HEK293 (cell line): Measurements from ENCODE around the gene TCF7.

Source experiments
- CTCF ChIP-seq: fragments of 450-650 bp; formaldehyde crosslinking; IDR thresholded peaks from 2 replicates; pipeline ENCODE4 v1.5.1; 2016; ENCODE audit warnings: missing biosample characterization, missing genetic modification characterization
- TCF7L2 ChIP-seq: IDR thresholded peaks from 2 replicates; pipeline ENCODE4 v1.6.1; 2011; ENCODE audit warnings: low read depth, mild to moderate bottlenecking, inconsistent platforms, low read length, moderate library complexity, borderline replicate concordance
- ZBTB7A ChIP-seq: fragments of 450-650 bp; formaldehyde crosslinking; IDR thresholded peaks from 2 replicates; pipeline ENCODE4 v1.5.1; 2016; ENCODE audit warnings: low read depth, missing biosample characterization, missing genetic modification characterization
- ZNF121 ChIP-seq: fragments of 450-650 bp; formaldehyde crosslinking; IDR thresholded peaks from 2 replicates; pipeline ENCODE4 v1.5.1; 2016; ENCODE audit warnings: missing biosample characterization, missing genetic modification characterization
- ZNF138 ChIP-seq: fragments of 450-650 bp; formaldehyde crosslinking; IDR thresholded peaks from 2 replicates; pipeline ENCODE4 v1.5.1; 2016; ENCODE audit warnings: missing biosample characterization, missing genetic modification characterization, borderline replicate concordance
- ZNF211 ChIP-seq: fragments of 450-650 bp; formaldehyde crosslinking; IDR thresholded peaks from 2 replicates; pipeline ENCODE4 v1.5.1; 2016; ENCODE audit warnings: low read depth, missing biosample characterization, missing genetic modification characterization
- ZNF391 ChIP-seq: fragments of 450-650 bp; formaldehyde crosslinking; IDR thresholded peaks from 2 replicates; pipeline ENCODE4 v1.5.1; 2016; ENCODE audit warnings: low read depth, missing biosample characterization, missing genetic modification characterization, borderline replicate concordance
- TF ChIP-seq, protein P1 (sequence below): fragments of 450-650 bp; formaldehyde crosslinking; IDR thresholded peaks from 2 replicates; pipeline ENCODE4 v1.5.1; 2016; ENCODE audit warnings: missing biosample characterization, missing genetic modification characterization
- TF ChIP-seq, protein P2 (sequence below): fragments of 450-650 bp; formaldehyde crosslinking; IDR thresholded peaks from 2 replicates; pipeline ENCODE4 v1.5.1; 2016; ENCODE audit warnings: missing biosample characterization, missing genetic modification characterization

DNA sequence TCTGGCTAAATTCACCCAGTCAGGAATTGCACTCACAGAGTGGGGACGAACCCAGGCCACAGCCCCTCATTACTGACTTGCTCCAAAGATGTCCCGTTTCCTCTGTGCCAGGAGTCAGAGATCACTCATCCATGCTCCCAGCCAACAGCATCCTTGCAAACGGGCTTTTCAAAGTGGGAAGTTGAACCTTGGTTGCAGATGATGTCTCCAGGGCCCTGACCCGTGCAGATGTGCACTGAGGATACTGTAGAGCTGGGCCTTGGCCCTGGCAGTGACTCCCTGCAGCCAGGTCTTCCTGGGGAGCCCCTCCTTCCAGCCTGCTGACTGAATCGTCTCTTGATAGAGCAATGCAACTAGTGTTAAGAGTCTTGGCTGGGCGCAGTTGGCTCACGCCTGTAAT, 22.3 kb downstream of the TCF7 start:
- TF ChIP-seq ZNF211 (tag by site-specific recombination) = no peak
- TF ChIP-seq, protein P1, sequence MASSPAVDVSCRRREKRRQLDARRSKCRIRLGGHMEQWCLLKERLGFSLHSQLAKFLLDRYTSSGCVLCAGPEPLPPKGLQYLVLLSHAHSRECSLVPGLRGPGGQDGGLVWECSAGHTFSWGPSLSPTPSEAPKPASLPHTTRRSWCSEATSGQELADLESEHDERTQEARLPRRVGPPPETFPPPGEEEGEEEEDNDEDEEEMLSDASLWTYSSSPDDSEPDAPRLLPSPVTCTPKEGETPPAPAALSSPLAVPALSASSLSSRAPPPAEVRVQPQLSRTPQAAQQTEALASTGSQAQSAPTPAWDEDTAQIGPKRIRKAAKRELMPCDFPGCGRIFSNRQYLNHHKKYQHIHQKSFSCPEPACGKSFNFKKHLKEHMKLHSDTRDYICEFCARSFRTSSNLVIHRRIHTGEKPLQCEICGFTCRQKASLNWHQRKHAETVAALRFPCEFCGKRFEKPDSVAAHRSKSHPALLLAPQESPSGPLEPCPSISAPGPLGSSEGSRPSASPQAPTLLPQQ (tag by site-specific recombination) = no peak
- no peak for TF ChIP-seq CTCF (tag by site-specific recombination)
- no peak for TF ChIP-seq ZBTB7A
- TF ChIP-seq, protein P2, sequence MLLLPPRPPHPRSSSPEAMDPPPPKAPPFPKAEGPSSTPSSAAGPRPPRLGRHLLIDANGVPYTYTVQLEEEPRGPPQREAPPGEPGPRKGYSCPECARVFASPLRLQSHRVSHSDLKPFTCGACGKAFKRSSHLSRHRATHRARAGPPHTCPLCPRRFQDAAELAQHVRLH (tag by site-specific recombination) = no peak
- TF ChIP-seq ZNF138 (tag by site-specific recombination) = no peak
- no peak for TF ChIP-seq ZNF121 (tag by site-specific recombination)
- TF ChIP-seq TCF7L2 = no peak
- no peak for TF ChIP-seq ZNF391 (tag by site-specific recombination)
